Kidney (tissue), 14 donors: Measurements from ENCODE around the gene PACSIN1. TPM values are rescaled to one million over a fixed set of nuclear protein-coding genes. Genes with fewer than 3 reads are reported as not detected.
"Not testable (repeated sequence)": the region's sequence is repeated elsewhere in the genome, so short reads cannot be mapped to it uniquely, and the experiment has no call there.

Experiments
- DNase-seq, 5 donors: peaks; one replicate each; pipeline ENCODE4 v3.0.0-alpha.2; 2013 to 2020
- FAIRE-seq: peaks from 2 replicates; lab custom pipeline; 2012; peaks lifted over from hg19 to GRCh38; lab: Jason Lieb, UNC
- H3K27ac ChIP-seq, 2 donors: one replicate each; pipeline ENCODE4 v1.7.0; 2013; ENCODE audit warnings: low read depth in 2 of 2, low read length in 2 of 2, inconsistent platforms in 1 of 2
- H3K27me3 ChIP-seq: one replicate; pipeline ENCODE4 v1.7.1; 2013; ENCODE audit warnings: low read length, inconsistent platforms; ENCODE audit not compliant: control insufficient read depth, insufficient read depth
- H3K36me3 ChIP-seq, 3 donors: one replicate each; pipeline versions ENCODE4 v1.7.0 to v1.7.1; 2013; ENCODE audit warnings: low read length in 3 of 3, control low read depth in 1 of 3, inconsistent platforms in 1 of 3; ENCODE audit not compliant: insufficient read depth in 3 of 3, control insufficient read depth in 2 of 3
- H3K4me1 ChIP-seq, 3 donors: one replicate each; pipeline versions ENCODE4 v1.7.0 to v1.7.1; 2013; ENCODE audit warnings: low read length in 3 of 3, inconsistent platforms in 1 of 3, low read depth in 1 of 3; ENCODE audit not compliant: control insufficient read depth in 2 of 3, insufficient read depth in 2 of 3
- H3K4me3 ChIP-seq, 3 donors: one replicate each; pipeline versions ENCODE4 v1.7.0 to v1.8.1; 2013; ENCODE audit warnings: low read length in 3 of 3, control low read depth in 1 of 3, inconsistent platforms in 1 of 3
- H3K9ac ChIP-seq, 3 donors: one replicate each; pipeline versions ENCODE4 v1.7.0 to v1.7.1; 2013; ENCODE audit warnings: low read length in 3 of 3, control low read depth in 1 of 3, inconsistent platforms in 1 of 3
- H3K9me3 ChIP-seq, 3 donors: one replicate each; pipeline versions ENCODE4 v1.7.0 to v1.7.1; 2013; ENCODE audit warnings: low read length in 3 of 3, control low read depth in 1 of 3, inconsistent platforms in 1 of 3; ENCODE audit not compliant: control insufficient read depth in 2 of 3, insufficient read depth in 1 of 3
- CTCF ChIP-seq: IDR thresholded peaks from 3 replicates; pipeline ENCODE4 v1.5.1; 2012; ENCODE audit warnings: mild to moderate bottlenecking, moderate library complexity, borderline replicate concordance; ENCODE audit not compliant: insufficient read depth; ENCODE audit errors: extremely low read depth
- intact Hi-C: fragments of 100-400 bp; cut with DNase I; formaldehyde crosslinking; loops from one replicate; pipeline ENCODE4 v1.11.1; 2022
- polyA plus RNA-seq: library from polyadenylated mRNA; stranded (reverse); fragments of 350-450 nt; fragmentation: Illumina TruSeq; extraction: RNeasy Lipid Tissue Mini Kit (QIAGEN cat#74804); gene quantifications from one replicate; pipeline ENCODE4 v1.2.3, GENCODE V29; 2014; ENCODE audit warnings: low read depth, low replicate concordance; ENCODE audit not compliant: insufficient read depth
- total RNA-seq: library from RNA; stranded (reverse); fragmentation: NEBNext Ultra II Directional; extraction: Animal tissue kit (Norgen Biotek cat#: 25700); gene quantifications from one replicate; pipeline ENCODE4 v1.2.1, GENCODE V29; 2021
- donor health status: control.
- donor health status: control.
- donor health status: control.
- donor health status: control.
- donor health status: control.
- donor health status: DM: yes; HTN: yes; CAD: no.
- donor health status: Normal renal cell carcinoma (clear cell type).

Gene PACSIN1
- total and polyA plus RNA-seq, 2 donors from 2014 or later = 1.7 to 4.1 TPM

- no peaks in the 10 kb centered on the region for H3K9me3 ChIP-seq
- H3K27me3 ChIP-seq = no peaks in the 10 kb centered on the region
- no peaks in the 10 kb centered on the region for H3K4me1 ChIP-seq
- no peak for TF ChIP-seq CTCF
- no peak overlapping the region for H3K27ac ChIP-seq
- intact Hi-C loops = no loop called here
- no peak overlapping the region for H3K9ac ChIP-seq
- H3K4me3 ChIP-seq = no peak overlapping the region
- FAIRE-seq (no peak), DNase-seq (no peak)
- no peaks in the 10 kb centered on the region for H3K36me3 ChIP-seq
Observed at GRCh38 chr6:34475767-34476328, 10.0 kb downstream of the PACSIN1 start.

- no peak overlapping the region for H3K27ac ChIP-seq
- H3K27me3 ChIP-seq = no peaks in the 10 kb centered on the region
- H3K9me3 ChIP-seq = no peaks in the 10 kb centered on the region
- FAIRE-seq (no peak), DNase-seq (peak in 4 of 5 donors; percentile 27 to 66 (median 46))
- H3K4me3 ChIP-seq = no peak overlapping the region
- no peaks in the 10 kb centered on the region for H3K4me1 ChIP-seq
- TF ChIP-seq CTCF = no peak
- intact Hi-C loops = no loop called here
- no peaks in the 10 kb centered on the region for H3K36me3 ChIP-seq
- H3K9ac ChIP-seq = no peak overlapping the region
Observed at GRCh38 chr6:34476447-34476846, 10.6 kb downstream of the PACSIN1 start.

- no peak for TF ChIP-seq CTCF
- FAIRE-seq = no peak
- no peaks in the 10 kb centered on the region for H3K27me3 ChIP-seq
- H3K4me3 ChIP-seq = no peak overlapping the region
- no peaks in the 10 kb centered on the region for H3K36me3 ChIP-seq
- H3K27ac ChIP-seq = no peak overlapping the region
- DNase-seq = peak in 1 of 5 donors; percentile 7
- no peaks in the 10 kb centered on the region for H3K9me3 ChIP-seq
- no peaks in the 10 kb centered on the region for H3K4me1 ChIP-seq
- no peak overlapping the region for H3K9ac ChIP-seq
- intact Hi-C loops = no loop called here
Observed at GRCh38 chr6:34476921-34477320, 11.0 kb downstream of the PACSIN1 start.

- H3K36me3 ChIP-seq = no peaks in the 10 kb centered on the region
- H3K27ac ChIP-seq = no peak overlapping the region
- no peaks in the 10 kb centered on the region for H3K27me3 ChIP-seq
- no peak for DNase-seq
- no peaks in the 10 kb centered on the region for H3K4me1 ChIP-seq
- no peak for FAIRE-seq
- no peak overlapping the region for H3K4me3 ChIP-seq
- no peaks in the 10 kb centered on the region for H3K9me3 ChIP-seq
- intact Hi-C loops = no loop called here
- TF ChIP-seq CTCF = no peak
- H3K9ac ChIP-seq = no peak overlapping the region
Observed at GRCh38 chr6:34478796-34479195, 12.9 kb downstream of the PACSIN1 start.

- not testable (repeated sequence) for FAIRE-seq, DNase-seq, H3K27me3 ChIP-seq
Observed at GRCh38 chr6:34483781-34484180, 17.9 kb downstream of the PACSIN1 start.

More at GRCh38 chr6:34483781-34484180, 17.9 kb downstream of the PACSIN1 start:
- intact Hi-C loops, H3K4me1 ChIP-seq, H3K27ac ChIP-seq, H3K9me3 ChIP-seq, H3K9ac ChIP-seq, H3K4me3 ChIP-seq, H3K36me3 ChIP-seq: not testable (repeated sequence)
